Natural killer cell (primary cell): ENCODE results near the gene SPATA24. TPM values are rescaled to one million over a fixed set of nuclear protein-coding genes. Genes with fewer than 3 reads are reported as not detected.

Source experiments
- total RNA-seq, 4 donors: library from RNA; stranded (reverse); fragments of 120-200 nt in 1 of 4; gene quantifications; one replicate each; pipeline versions ENCODE4 v1.2.3 to v1.2.4, GENCODE V29; 2013 to 2022

The SPATA24 gene
- total RNA-seq, 3 donors from 2014 or later (not counting 1 experiment from before 2014, with no cell fraction given): 1.6 to 2.9 (median 2.7) TPM

Other genes starting within 250 kb of the SPATA24 start
- 10 to 100 TPM; 16.9 to 22.5 (median 22.4) TPM for gene SIL1, start 205.7 kb downstream of the SPATA24 start, total RNA-seq
- gene MATR3, start 110.3 kb downstream of the SPATA24 start, total RNA-seq: 100 to 1,000 TPM; 290 to 324 (median 297) TPM
- 100 to 1,000 TPM; 105 to 126 (median 110) TPM for gene PAIP2, start 62.2 kb downstream of the SPATA24 start, total RNA-seq
- not detected for gene SLC23A1, start 20.8 kb downstream of the SPATA24 start, total RNA-seq
- gene MZB1, start 14.2 kb downstream of the SPATA24 start, total RNA-seq: 10 to 100 TPM in 1 of 3 donors, 1 to 10 TPM in 2; 2.0 to 60.0 (median 2.8) TPM
- 1 to 10 TPM in 1 of 3 donors, under 1 TPM in 2; 0.91 to 1.0 (median 0.96) TPM for gene PROB1, start 9.0 kb downstream of the SPATA24 start, total RNA-seq
- gene DNAJC18, start 35.4 kb upstream of the SPATA24 start, total RNA-seq: 1 to 10 TPM; 2.9 to 4.9 (median 3.6) TPM
- gene ECSCR, start 58.7 kb upstream of the SPATA24 start, total RNA-seq: under 1 TPM in 1 of 3 donors, not detected in 2; 0.48 TPM
- gene SMIM33, start 66.9 kb upstream of the SPATA24 start, total RNA-seq: not detected
- gene STING1, start 78.7 kb upstream of the SPATA24 start, total RNA-seq: 10 to 100 TPM; 95.5 to 98.9 (median 96.6) TPM
- 100 to 1,000 TPM; 127 to 139 (median 131) TPM for gene UBE2D2, start 157.2 kb upstream of the SPATA24 start, total RNA-seq
- gene CXXC5, start 244.3 kb upstream of the SPATA24 start, total RNA-seq: 100 to 1,000 TPM in 1 of 3 donors, 10 to 100 TPM in 2; 75.6 to 124 (median 84.8) TPM